DMS53 (cell line): ENCODE data around the gene CCDC88C.

Experiments
- DNase-seq: peaks from one replicate; lab custom pipeline; 2025; lab: John Stamatoyannopoulos, UW

The CCDC88C gene

DNA sequence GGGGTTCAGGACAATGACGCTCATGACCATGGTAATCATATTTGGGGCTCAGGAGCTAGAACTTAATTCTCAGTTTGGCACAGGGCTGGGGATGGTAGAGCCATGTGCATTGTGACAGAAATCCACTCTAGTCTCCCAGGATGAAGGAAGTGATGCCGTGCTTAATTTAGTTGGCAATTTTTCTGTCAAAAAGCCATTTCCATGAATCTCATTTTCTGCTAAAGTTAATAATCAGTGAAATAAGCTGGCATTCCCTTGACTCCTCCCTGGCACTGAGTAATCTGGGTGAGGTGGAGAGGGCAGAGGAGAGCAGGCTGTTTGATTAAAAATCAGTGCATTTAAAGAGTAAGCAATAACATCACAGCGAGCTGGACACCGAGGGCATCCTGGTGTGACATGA is 128.2 kb downstream of the CCDC88C start:
- no peak for DNase-seq

DNA sequence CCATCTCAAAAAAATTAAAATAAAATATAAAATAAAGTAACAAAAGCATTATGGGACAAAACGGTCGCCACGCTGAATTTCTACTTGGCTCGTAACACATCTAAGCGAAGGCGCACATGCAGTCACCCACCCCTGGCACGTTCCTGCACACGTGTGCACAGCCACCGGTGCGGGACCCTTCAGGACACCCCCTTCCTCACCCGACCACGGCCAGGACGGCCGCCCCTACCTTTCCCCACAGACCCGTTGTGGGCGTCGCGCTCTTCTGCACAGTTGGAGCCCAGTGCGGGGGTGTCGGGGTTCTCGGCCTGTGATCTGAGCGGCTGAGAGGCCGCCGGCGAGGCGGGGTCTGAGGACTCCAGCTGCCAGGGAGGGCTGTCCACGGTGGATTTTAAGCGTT is 128.7 kb downstream of the CCDC88C start:
- no peak for DNase-seq

DNA sequence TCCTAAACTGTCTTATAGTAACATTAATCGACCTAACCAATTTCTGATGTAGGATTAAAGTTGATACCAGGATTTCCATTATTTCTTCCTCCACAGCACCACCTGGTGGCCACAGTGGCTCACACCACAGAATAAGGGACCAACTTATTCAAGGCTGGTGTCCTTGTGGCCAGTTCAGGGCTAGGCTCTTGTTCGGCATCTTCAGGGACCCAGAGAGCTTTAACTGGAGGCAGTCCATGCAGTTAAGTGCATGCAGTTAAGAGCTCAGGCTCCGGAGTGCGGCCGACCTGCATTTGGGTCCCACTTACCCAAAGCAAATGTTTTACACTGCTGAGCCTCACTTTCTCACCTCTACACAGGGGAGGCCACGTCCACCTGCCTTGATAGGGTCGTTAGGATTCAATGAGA is 131.1 kb downstream of the CCDC88C start:
- peak; percentile 80 for DNase-seq

DNA sequence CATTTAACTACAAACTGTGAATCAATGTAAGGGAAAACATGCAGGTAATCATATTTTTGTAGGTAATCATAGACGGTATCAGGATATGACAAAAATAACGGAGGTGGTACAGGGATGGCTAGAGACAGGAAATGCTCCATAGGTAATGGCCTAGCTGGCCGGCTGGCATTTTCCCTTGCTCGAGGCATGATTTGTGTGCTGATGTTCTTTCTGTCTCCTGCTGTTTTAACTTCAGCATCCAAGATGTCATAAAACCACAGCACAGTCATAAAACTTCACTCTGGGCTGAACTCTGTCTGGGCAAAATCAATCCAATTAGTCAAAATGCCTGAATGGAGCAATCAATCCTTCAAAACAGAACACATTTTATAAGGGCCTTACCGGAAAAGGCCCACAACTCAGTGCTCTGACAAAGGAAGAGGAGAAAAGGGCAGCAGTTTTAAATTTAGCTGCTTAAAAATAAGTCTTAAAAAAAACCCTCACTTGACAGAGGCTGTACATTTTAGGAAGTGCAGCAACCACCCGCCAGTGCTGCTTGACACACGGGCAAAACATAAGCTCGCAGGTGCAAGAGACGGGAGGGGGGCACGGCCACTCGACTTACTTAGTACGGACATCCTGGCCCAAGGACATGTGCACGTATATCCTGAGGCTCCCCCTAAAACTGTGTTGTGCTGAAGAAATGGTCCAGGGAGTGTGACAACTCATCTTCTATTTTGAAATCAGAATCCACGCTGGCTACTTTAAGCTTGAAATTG is 132.7 kb downstream of the CCDC88C start:
- no peak for DNase-seq

DNA sequence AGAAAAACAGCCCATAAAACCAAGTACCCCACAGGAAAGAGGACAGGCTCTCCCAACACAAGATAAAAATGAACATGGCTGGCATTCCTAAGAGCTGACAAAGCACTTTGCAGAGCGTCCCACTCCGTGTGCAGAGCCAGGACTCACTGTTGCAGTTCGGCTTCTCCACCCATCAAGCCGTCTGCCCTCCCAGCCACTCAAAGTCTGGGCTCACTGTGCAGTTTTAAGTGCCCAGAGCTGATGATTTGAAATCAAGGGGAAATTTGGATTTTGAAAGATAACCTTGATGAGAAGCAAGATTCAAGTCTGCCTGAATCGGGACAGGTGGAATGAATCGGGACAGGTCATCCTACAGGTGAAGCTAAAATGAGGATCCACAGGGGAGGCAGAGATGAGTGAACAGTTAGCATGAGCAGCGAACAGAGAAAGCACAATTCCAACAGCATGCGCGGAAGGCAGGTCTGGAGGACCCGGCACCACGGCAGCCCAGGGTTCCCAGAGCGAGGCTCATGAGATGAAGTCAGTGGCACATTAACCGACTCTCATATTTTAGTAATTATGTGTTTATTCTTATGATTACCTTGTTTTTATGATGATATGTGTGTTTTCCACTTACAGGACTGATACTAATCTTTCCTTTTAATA is 133.4 kb downstream of the CCDC88C start:
- DNase-seq, result no peak

DNA sequence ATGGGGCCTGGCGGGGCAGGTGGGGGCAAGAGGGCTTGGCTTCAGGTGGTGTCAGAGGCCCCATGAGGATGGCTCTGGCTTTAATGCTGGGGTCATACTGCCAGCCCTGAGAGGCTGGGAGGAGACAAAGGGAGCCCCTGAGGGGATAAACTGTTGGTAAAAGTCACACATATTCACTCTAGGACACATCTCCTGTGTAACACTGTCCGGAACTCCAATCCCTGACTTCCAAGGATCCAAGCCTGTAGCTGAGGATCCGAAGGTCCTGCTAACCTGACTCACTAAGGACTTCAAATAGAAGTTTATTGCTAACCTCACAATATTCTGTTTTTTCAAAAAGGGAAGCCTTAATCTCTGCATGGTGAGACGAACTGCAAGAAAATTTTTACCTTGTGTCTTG is 134.0 kb downstream of the CCDC88C start:
- DNase-seq, result no peak

DNA sequence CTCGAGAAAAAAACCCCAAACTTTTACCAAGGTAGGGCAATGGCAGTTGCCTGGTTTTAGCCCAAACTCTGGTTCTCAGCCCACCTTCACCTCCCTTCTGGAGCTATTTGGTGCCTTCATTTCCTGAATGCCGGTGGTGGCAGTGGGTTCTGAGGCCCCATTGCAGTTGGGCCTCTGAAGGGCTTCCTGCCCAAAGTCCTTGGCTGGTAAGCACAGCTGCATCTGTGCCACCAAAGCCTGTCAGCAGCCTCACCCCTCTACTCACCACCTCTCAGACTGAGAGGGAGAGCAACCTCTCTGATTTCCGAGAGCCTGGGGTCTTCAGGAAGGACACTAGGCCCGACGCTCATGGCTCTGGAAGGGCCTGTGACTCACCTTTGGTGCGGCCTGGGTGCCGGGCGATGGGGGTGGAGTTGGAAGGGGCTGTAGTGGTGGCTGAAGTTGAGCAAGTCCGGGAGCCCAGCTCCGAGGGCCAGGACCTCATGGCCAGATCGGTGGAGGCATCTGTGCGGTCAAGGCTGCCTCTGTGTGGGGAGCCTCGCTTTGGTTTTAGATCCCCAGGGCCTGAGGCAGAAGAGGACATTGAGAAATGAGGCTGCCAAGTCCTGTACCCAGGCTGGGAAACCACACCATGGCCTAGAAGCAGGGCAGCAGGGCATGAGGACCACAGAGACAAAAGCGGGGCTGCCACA is 134.5 kb downstream of the CCDC88C start:
- no peak for DNase-seq

DNA sequence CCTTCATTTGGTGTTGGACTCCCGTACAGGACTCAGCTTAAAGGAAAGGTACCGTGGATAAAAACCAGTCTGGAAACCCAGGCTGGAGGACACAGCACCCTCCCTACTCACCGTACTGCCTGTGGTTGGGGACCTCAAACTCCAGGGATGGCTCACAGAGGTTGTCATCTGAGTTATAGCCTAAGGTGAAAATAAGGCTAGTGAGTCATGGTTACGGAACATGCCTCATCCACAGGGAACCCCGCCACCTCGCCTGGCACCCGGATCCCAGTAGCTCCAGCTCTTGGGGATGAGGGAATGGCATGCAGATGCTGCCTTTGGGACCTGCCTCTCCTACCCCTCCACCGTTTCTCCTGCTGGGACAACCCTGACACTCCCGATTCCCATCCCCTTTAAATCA is 136.3 kb downstream of the CCDC88C start:
- DNase-seq, result no peak

DNA sequence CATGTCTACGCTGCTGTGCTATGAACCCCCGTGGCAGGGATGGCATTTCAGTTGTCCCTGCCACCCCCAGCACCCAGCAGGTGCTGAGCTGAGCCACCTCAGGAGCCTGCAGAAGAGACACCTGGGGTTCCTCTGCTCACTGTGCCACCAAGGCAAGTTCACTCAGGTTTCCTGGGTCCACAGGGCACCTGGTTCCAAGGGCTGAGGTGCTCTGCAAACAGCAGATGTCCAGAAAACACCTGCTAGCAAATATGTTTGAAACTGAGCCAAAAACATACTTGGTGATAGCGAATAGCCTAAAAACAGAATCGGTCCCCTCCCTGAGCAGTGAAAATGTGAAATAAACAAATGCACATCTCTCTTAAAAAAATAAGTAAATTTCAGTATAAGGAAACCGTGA is 137.5 kb downstream of the CCDC88C start:
- peak; percentile 92 for DNase-seq

DNA sequence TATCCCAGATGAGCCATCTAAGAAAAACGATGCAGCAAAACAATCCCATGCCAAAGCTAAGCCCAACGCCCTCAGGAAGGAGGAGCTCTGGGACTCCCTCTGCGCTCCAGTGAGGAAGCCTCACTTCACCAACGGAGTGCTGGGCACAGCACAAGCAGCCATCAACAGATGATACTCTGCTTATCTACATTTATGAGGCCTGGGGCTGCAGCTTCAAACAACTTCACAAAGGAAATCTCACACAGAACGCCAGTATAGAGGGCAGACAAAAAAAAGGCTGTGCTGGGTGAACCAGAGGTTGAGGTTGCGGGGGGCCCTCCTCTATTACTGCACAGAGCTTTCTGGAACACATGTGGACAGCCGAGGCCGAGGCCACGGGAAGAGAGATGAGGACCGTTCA is 138.3 kb downstream of the CCDC88C start:
- no peak for DNase-seq

DNA sequence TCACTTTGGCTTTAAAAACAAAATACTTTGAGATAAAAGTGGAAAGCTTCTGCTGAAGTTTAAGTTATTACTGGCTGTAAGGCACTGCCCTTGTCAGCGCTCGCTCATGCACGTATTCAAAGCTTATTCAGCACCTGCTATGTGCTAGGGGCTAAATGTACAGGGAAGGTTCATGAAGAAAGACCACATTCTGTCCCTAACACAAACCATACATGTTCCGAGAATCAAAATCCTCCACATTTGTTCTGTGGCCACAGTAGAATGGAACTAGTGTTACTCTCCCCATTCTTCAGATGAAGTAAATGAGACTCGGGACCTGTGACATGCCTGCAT is 139.3 kb downstream of the CCDC88C start:
- DNase-seq, result no peak

DNA sequence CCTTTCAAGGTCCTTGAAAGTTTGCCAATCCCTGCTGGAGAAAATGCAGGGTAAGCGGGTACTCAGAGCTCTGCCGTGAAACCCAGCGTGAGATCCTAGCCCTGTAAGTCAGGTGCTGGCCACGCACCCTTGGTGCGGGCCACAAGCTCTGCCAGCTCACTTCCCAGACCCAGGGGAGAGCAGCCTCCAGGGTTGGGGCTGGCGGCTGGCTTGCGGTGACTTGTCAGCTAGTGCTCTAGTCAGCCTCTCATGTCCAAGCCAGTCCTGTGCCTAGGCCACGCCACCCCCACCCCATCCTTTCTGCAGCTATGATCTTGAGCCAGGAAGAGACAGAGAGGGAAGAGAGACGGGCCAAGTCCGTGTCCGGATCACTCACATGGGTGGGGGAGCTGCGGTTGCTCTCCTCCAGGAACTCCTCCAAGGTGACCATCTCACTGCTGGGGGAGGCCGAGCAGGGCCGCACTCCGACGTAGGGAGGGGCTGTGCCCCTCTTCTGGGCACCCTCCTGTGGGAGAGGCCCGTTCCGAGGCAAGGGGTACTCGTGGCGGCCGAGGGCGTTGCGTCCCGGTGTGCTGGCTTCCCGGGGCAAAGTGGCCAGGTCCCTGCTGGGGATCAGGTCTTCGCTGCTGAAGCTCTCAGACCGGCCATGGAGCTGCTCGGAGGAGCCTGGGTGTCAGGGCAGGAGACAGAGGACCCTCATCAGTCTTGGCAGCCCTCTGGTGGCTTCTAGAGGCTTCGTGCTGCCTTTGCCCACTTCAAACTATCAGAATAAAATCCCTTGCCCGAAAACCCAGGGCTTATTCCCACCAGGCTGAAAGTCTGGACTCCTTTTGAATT is 139.9 kb downstream of the CCDC88C start:
- DNase-seq, result no peak

DNA sequence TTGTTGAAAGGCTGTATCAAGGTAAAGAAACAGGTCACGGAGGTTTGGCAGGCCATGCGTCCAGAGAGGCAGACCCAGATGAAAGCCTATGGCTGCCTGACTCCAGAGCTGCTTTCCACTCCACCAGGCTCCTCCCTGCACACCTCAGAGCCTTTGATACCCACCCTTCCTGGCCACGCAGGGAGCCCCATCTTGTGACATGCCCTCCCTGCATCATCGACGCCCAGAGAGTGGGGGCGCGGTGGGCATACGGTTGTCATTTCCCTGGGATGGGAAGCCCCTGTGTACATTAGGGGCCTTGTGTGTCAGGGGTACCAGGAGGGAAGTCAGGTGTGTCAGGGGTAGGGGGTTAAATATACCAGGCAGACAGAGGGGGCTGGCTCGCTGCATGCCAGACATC is 142.8 kb downstream of the CCDC88C start:
- peak; percentile 56 for DNase-seq

DNA sequence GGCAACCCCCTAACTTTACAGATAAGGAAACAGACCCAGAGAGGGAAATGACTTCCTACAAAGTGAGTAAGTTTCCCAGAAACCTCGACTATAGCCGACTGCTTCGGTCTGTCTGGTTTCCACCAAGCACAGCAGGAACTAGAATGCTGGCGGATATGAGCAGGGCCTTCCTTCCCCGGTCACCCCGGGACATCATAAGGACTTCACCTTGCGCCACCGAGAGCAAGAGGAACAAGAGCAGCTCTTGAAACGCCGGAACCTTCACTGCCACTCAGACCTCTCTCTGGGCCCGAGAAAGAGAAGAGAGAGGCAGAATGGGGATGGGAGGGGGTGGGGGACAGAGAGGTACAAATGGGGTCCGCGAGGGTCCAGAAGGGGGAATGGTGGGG is 143.7 kb downstream of the CCDC88C start:
- DNase-seq, result peak; percentile 38

DNA sequence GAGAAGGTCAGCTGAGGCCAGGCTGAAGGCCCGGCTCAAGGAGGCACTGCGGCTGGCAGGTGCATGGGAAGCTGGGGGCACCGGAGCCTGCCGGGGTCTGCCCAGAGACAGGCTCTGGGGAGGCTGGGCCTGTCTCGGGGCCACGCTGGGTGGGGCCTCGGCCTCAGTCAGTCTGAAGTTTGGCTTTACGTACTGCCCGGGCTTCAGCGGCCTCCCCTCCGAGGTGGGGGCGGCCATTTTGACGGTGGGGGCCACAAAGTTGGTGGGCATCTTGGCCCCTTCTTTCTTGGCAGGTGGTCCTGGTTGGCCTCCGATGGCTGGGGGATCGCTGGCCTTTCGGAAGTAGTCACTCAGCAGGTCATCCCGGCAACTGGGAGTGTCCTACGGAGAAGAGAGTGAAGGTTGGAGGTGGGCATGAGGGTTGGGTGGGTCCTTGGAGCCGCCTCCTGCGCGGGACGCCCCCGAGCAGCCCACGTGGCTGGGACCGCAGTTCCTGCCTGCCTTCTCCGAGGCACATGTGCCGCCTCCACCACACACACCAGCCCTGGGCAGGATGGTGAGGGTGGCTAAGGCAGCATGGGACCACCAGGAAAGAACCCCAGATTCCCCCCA is 144.2 kb downstream of the CCDC88C start:
- DNase-seq, result no peak

DNA sequence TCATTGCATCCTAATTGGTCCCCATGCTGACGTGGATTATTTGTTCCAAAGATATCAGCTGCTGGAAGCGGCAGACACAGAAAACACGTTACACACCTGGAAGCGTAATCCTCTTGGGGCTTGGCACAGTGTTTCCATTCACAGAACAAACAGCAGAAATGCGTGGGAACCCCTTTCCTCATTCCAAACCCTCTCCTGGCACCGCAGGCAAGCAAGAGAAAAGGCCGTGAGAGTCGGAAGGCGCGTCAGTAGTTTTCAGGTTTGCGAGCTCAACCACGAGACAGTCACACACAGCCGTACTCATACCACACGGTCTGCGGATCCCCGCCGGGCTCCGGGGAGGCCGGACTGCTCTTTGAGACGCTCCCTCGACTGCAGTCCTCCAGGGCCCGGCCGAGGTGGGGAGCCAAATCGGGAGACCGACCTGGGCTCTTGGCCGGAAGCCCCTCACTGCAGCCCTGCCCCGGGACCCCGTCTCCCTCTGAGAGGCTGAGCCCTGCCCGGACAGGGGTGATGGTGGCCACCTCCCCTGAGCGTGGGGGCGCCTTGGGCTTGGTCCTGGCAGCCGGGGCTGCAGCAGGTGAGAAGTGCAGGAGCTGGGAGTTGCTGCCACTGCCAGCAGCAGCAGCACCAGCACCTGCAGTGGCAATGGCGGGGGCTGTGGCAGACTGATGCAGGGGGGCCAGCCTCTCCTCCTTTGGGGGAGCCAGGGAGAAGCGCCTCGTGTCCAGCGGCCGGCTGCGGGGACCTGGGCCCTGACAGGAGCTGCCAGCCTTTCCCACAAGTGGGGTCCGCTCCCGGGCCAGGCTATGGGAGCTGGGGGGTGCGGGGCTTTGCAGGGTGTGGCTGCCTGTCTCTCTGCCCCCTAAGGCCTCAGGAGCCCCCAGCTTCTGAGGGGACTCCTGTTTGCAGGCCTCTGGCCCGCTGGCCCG is 145.0 kb downstream of the CCDC88C start:
- no peak for DNase-seq

DNA sequence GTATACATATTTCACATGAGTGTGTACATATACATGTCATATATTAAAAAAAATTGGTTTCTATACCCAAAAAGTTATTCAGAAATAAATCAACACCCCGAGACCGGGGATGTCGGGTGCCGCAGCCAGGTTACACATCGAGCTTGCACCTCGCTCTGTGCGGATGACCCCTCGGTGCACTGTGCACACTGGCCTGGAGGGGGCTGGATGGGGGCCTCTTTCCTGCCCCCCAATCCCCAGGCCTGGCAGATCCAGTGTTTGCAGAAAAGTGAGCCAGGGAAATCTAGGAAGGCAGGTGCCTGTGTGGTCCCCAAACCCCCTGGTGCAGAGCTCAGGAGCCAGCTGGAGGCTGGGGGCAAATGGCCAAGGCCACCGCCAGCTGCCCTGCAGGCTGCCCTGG is 146.0 kb downstream of the CCDC88C start:
- no peak for DNase-seq

DNA sequence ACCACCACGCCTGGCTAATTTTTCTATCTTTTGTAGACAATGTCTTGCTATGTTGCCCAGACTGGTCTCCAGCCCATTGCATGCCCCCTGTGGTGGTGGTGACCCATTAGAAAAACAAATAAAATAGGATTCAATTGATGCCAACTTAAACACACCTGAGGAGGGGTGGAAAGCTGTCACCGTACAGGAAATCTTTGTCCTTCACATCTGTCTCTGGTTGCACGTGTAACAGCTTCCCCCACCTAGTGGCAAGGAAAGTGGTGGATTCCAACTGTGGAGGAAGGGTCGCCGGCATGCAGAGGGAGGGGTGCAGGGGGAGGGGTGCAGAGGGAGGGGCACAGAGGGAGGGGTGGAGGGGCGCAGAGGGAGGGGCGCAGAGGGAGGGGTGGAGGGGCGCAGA is 147.0 kb downstream of the CCDC88C start:
- DNase-seq, result no peak

DNA sequence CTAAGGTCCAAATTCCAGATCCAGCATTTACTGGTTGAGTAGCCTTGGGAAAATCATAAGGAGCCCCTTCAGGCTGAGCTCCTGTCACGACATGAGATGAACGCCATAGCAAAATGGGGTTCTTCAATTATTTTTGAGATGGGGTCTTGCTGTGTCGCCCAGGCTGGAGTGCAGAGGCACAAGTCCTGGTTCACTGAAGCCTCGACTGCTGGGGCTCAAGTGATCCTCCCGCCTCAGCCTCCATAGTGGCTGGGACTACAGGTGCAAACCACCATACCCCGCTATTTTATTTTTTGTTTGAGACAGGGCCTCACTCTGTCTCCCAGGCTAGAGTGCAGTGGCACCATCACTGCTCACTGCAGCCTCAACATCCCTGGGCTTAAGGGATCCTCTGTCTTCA is 147.4 kb downstream of the CCDC88C start:
- DNase-seq, result no peak

DNA sequence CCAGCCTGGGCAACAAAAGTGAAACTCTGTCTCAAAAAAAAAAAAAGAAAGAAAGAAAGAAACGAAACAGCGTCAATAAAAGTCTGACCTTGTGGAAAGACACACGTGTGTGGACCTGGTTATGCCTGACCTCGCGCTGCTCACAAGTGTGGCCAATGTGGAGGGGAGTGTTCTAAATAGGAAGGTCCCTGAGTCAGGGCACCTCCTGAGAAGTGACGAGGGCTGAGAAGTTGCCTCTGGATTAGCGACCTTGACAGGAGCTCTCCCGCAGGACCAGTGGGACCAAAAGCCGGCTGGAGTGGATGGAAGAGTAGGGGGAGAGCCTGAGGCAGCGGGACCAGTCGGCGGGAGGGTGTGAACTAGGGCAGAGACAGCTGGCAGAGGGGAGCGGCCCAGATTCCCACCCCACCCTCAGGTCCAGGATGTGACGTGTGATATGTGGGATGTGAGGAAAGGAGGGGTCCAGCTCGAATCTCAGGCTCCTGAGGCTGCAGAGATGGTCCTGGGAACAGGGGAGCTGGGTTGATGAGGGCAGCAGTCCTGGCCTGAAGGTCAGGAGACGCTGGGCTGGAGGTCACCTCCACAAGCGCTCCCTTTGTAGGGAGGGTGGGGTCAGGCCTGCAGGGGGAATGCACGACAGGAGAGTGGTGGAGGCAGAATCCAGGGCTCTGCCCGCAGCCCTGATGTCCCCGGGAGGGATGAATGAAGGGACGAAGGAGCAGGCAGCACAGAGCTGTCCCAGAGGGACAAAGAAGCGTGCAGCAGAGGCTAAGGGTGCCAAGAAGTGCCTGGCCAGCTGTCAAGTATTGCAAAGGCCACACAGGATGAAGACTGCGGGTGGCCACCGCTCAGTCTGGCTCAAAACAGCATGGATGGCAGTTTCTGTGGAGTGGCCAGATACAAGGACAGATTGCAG is 148.3 kb downstream of the CCDC88C start:
- DNase-seq, result no peak
